HEK293T (cell line): Measurements from ENCODE around the gene PSMD3.

Experiments
- CTCF ChIA-PET: fragments of 350-600 bp; formaldehyde crosslinking; extraction: SDS; loops from one replicate; lab custom pipeline; 2021; ENCODE audit warnings: antibody characterized with exemption, inconsistent platforms; lab: Yijun Ruan, JAX
- POLR2A ChIA-PET: fragments of 350-600 bp; formaldehyde crosslinking; extraction: SDS; loops from one replicate; lab custom pipeline; 2020; ENCODE audit warnings: antibody characterized with exemption, inconsistent platforms; lab: Yijun Ruan, JAX
- DNase-seq: peaks from one replicate; pipeline ENCODE4 v3.0.0; 2012; ENCODE audit warnings: mixed read lengths; ENCODE audit errors: extremely low spot score
- ARNT ChIP-seq: fragments of 450-650 bp; IDR thresholded peaks from 2 replicates; pipeline ENCODE4 v1.6.1; 2017; ENCODE audit warnings: mild to moderate bottlenecking
- BHLHE40 ChIP-seq: fragments of 450-650 bp; IDR thresholded peaks from 2 replicates; pipeline ENCODE4 v1.6.1; 2016; ENCODE audit warnings: mild to moderate bottlenecking, moderate library complexity, borderline replicate concordance
- CTBP1 ChIP-seq: fragments of 450-650 bp; IDR thresholded peaks from 2 replicates; pipeline ENCODE4 v1.6.1; 2016; ENCODE audit warnings: borderline replicate concordance
- ELF4 ChIP-seq: fragments of 450-650 bp; IDR thresholded peaks from 2 replicates; pipeline ENCODE4 v1.6.1; 2017; ENCODE audit warnings: antibody characterized with exemption
- FOXA1 ChIP-seq: fragments of 450-650 bp; IDR thresholded peaks from 2 replicates; pipeline ENCODE4 v1.6.1; 2016; ENCODE audit warnings: mild to moderate bottlenecking
- FOXK2 ChIP-seq: fragments of 450-650 bp; IDR thresholded peaks from 2 replicates; pipeline ENCODE4 v1.6.1; 2016; ENCODE audit warnings: mild to moderate bottlenecking
- FOXM1 ChIP-seq: fragments of 450-650 bp; IDR thresholded peaks from 2 replicates; pipeline ENCODE4 v1.6.1; 2017; ENCODE audit warnings: mild to moderate bottlenecking, borderline replicate concordance
- HDGF ChIP-seq: fragments of 450-650 bp; IDR thresholded peaks from 2 replicates; pipeline ENCODE4 v1.6.1; 2017; ENCODE audit warnings: antibody characterized with exemption, borderline replicate concordance
- L3MBTL2 ChIP-seq: fragments of 450-650 bp; conservative IDR thresholded peaks from 2 replicates; pipeline ENCODE4 v1.6.1; 2016; ENCODE audit warnings: mild to moderate bottlenecking
- LEF1 ChIP-seq: fragments of 450-650 bp; IDR thresholded peaks from 2 replicates; pipeline ENCODE4 v1.6.1; 2017; ENCODE audit warnings: mild to moderate bottlenecking, borderline replicate concordance
- NFRKB ChIP-seq: fragments of 450-650 bp; IDR thresholded peaks from 2 replicates; pipeline ENCODE4 v1.6.1; 2016; ENCODE audit warnings: mild to moderate bottlenecking, moderate library complexity
- SP1 ChIP-seq: fragments of 450-650 bp; IDR thresholded peaks from 2 replicates; pipeline ENCODE4 v1.6.1; 2017
- SUZ12 ChIP-seq: fragments of 450-650 bp; IDR thresholded peaks from 2 replicates; pipeline ENCODE4 v1.6.1; 2016; ENCODE audit warnings: mild to moderate bottlenecking
- TARDBP ChIP-seq: fragments of 450-650 bp; IDR thresholded peaks from 2 replicates; pipeline ENCODE4 v1.6.1; 2016
- ZNF384 ChIP-seq: fragments of 450-650 bp; IDR thresholded peaks from 2 replicates; pipeline ENCODE4 v1.6.1; 2016
- TF ChIP-seq, protein P1 (sequence below): fragments of 450-650 bp; IDR thresholded peaks from 2 replicates; pipeline ENCODE4 v1.6.1; 2016

The PSMD3 gene

DNA sequence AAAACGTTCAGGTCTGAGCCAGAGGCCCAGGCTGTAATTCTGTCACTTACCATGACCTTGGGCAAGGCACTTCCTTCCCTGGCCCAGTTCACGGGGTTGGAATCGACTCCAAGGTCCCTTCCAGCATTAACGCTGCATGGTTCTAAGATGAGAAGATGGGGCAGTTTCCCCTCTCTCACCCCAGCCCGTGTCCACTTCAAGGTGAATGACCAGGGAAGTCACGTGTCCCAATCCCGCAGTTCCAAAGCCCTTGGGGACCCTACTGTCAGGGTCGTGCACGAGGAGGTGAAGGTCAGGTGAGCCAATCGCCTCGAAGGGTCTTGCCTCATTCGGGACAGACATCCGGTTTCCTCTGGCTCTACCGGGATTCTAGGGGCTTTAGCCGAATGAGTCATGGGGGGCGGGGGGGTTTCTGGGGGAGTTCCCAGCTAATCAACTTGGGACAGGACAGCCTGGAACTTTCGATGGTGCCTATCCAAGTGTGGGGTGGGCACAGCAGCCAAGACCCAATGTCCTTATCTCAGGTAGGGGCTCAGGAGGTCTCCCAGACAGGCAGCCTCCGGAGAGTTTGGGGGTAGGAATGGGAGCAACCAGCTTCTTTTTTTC is 33.9 kb downstream of the PSMD3 start:
- ChIA-PET POLR2A (interaction anchor here (2.0 kb wide), 1 partner anchor 98 kb away, joined by 4 read pairs; no protein-coding TSS in a partner anchor), CTCF (interaction anchor here (1.1 to 2.5 kb wide), 8 partner anchors 13 to 184 kb away, joined by 3 to 8 read pairs (median 4); no protein-coding TSS in a partner anchor)
- no peak for DNase-seq
- TF ChIP-seq NFRKB, result no peak
- TF ChIP-seq ELF4, result no peak
- no peak for TF ChIP-seq CTBP1
- no peak for TF ChIP-seq SUZ12
- TF ChIP-seq TARDBP, result no peak
- no peak for TF ChIP-seq L3MBTL2
- TF ChIP-seq SP1, result no peak
- TF ChIP-seq ARNT, result no peak
- no peak for TF ChIP-seq LEF1
- TF ChIP-seq FOXM1, result no peak
- no peak for TF ChIP-seq FOXK2
- no peak for TF ChIP-seq BHLHE40
- TF ChIP-seq, protein P1, sequence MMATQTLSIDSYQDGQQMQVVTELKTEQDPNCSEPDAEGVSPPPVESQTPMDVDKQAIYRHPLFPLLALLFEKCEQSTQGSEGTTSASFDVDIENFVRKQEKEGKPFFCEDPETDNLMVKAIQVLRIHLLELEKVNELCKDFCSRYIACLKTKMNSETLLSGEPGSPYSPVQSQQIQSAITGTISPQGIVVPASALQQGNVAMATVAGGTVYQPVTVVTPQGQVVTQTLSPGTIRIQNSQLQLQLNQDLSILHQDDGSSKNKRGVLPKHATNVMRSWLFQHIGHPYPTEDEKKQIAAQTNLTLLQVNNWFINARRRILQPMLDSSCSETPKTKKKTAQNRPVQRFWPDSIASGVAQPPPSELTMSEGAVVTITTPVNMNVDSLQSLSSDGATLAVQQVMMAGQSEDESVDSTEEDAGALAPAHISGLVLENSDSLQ, result no peak

GRCh38 chr17:40015005-40015997 is 34.7 kb downstream of the PSMD3 start, which contains the start of gene CSF3:
Gene CSF3 (plus strand): TSS chr17:40015440. CDS start chr17:40015475, 35 bp downstream.
- ChIA-PET CTCF (interaction anchor here (0.6 to 2.5 kb wide), 7 partner anchors 12 to 187 kb away, joined by 3 to 8 read pairs (median 3); no protein-coding TSS in a partner anchor), POLR2A (interaction anchor here (0.6 to 2.0 kb wide), 3 partner anchors 39 to 98 kb away, joined by 3 to 4 read pairs (median 3); partner anchors contain the start of gene MED24)
- no peak for DNase-seq
- TF ChIP-seq ARNT (no peak), ZNF384 (no peak), CTBP1 (no peak), FOXM1 (no peak), HDGF (no peak), SP1 (no peak), ELF4 (no peak), FOXK2 (no peak), L3MBTL2 (no peak)
- TF ChIP-seq, protein P1, result no peak

DNA sequence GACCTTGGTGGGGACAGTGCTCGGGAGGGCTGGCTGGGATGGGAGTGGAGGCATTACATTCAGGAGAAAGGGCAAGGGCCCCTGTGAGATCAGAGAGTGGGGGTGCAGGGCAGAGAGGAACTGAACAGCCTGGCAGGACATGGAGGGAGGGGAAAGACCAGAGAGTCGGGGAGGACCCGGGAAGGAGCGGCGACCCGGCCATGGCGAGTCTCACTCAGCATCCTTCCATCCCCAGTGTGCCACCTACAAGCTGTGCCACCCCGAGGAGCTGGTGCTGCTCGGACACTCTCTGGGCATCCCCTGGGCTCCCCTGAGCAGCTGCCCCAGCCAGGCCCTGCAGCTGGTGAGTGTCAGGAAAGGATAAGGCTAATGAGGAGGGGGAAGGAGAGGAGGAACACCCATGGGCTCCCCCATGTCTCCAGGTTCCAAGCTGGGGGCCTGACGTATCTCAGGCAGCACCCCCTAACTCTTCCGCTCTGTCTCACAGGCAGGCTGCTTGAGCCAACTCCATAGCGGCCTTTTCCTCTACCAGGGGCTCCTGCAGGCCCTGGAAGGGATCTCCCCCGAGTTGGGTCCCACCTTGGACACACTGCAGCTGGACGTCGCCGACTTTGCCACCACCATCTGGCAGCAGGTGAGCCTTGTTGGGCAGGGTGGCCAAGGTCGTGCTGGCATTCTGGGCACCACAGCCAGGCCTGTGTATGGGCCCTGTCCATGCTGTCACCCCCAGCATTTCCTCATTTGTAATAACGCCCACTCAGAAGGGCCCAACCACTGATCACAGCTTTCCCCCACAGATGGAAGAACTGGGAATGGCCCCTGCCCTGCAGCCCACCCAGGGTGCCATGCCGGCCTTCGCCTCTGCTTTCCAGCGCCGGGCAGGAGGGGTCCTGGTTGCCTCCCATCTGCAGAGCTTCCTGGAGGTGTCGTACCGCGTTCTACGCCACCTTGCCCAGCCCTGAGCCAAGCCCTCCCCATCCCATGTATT is 35.7 kb downstream of the PSMD3 start:
- ChIA-PET CTCF (interaction anchor here (1.7 to 2.5 kb wide), 4 partner anchors 11 to 97 kb away, joined by 3 to 8 read pairs (median 8); no protein-coding TSS in a partner anchor), POLR2A (interaction anchor here (1.0 to 2.0 kb wide), 2 partner anchors 38 to 97 kb away, joined by 3 to 4 read pairs; partner anchors contain the start of gene MED24)
- no peak for DNase-seq
- TF ChIP-seq FOXM1 (no peak), TARDBP (no peak), SUZ12 (no peak), HDGF (no peak), LEF1 (no peak), FOXK2 (no peak)
- TF ChIP-seq, protein P1, result no peak

DNA sequence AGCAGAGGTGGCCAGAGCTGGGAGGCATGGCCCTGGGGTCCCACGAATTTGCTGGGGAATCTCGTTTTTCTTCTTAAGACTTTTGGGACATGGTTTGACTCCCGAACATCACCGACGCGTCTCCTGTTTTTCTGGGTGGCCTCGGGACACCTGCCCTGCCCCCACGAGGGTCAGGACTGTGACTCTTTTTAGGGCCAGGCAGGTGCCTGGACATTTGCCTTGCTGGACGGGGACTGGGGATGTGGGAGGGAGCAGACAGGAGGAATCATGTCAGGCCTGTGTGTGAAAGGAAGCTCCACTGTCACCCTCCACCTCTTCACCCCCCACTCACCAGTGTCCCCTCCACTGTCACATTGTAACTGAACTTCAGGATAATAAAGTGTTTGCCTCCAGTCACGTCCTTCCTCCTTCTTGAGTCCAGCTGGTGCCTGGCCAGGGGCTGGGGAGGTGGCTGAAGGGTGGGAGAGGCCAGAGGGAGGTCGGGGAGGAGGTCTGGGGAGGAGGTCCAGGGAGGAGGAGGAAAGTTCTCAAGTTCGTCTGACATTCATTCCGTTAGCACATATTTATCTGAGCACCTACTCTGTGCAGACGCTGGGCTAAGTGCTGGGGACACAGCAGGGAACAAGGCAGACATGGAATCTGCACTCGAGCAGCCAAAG is 36.9 kb downstream of the PSMD3 start:
- DNase-seq, result no peak
- TF ChIP-seq FOXA1 (no peak), FOXK2 (no peak)
- TF ChIP-seq, protein P1, result no peak
- ChIA-PET CTCF (interaction anchor here (1.5 to 2.2 kb wide), 3 partner anchors 10 to 58 kb away, joined by 5 to 12 read pairs (median 7); no protein-coding TSS in a partner anchor), POLR2A (interaction anchor here (1.4 kb wide), 1 partner anchor 96 kb away, joined by 3 read pairs; no protein-coding TSS in a partner anchor)
